HepG2 (cell line): ENCODE data around the gene IL17C. TPM values are rescaled to one million over a fixed set of nuclear protein-coding genes. Genes with fewer than 3 reads are reported as not detected.
A peak's percentile ranks its signal among the peaks of the same experiment; 100 is the strongest.

Experiments
- BRCA1 ChIP-seq: sonication (generic); formaldehyde crosslinking; IDR thresholded peaks from 2 replicates; pipeline ENCODE4 v1.4.0; 2020; ENCODE audit warnings: missing genetic modification reagents
- GATAD1 ChIP-seq: IDR thresholded peaks from 2 replicates; pipeline ENCODE4 v1.6.1; 2016; ENCODE audit warnings: missing genetic modification reagents, missing compliant biosample characterization
- JUN ChIP-seq: sonication (generic); formaldehyde crosslinking; IDR thresholded peaks from 2 replicates; pipeline ENCODE4 v1.4.0; 2020; ENCODE audit warnings: mild to moderate bottlenecking, missing genetic modification reagents
- MAFG ChIP-seq: sonication (generic); formaldehyde crosslinking; IDR thresholded peaks from 2 replicates; pipeline ENCODE4 v1.5.1; 2020; ENCODE audit warnings: mild to moderate bottlenecking, missing genetic modification reagents
- MATR3 ChIP-seq: sonication (generic); formaldehyde crosslinking; IDR thresholded peaks from 2 replicates; pipeline ENCODE4 v1.4.0; 2020; ENCODE audit warnings: missing genetic modification reagents
- MEF2D ChIP-seq: sonication (generic); formaldehyde crosslinking; IDR thresholded peaks from 2 replicates; pipeline ENCODE4 v1.5.1; 2020; ENCODE audit warnings: mild to moderate bottlenecking, missing genetic modification reagents
- NONO ChIP-seq, 2 experiments: fragments of 450-650 bp in 1 of 2; sonication (generic) in 1 of 2; formaldehyde crosslinking in 1 of 2; IDR thresholded peaks in 1 of 2; conservative IDR thresholded peaks in 1 of 2; 2 replicates each; pipeline versions ENCODE4 v1.6.1 to v1.8.0; 2017 to 2022; ENCODE audit warnings: mild to moderate bottlenecking in 1 of 2, missing genetic modification reagents in 1 of 2, moderate library complexity in 1 of 2
- REL ChIP-seq: sonication (generic); formaldehyde crosslinking; conservative IDR thresholded peaks from 2 replicates; pipeline ENCODE4 v1.8.0; 2022; ENCODE audit warnings: mild to moderate bottlenecking, missing genetic modification reagents, moderate library complexity
- SIN3A ChIP-seq: IDR thresholded peaks from 2 replicates; pipeline ENCODE4 v1.6.1; 2011; ENCODE audit warnings: low read depth, mild to moderate bottlenecking, control low read depth, low read length, borderline replicate concordance
- SIN3B ChIP-seq: fragments of 150-350 bp; IDR thresholded peaks from 2 replicates; pipeline ENCODE4 v1.6.1; 2014; ENCODE audit warnings: low read length
- SMAD9 ChIP-seq: sonication (generic); formaldehyde crosslinking; IDR thresholded peaks from 2 replicates; pipeline ENCODE4 v1.5.1; 2020; ENCODE audit warnings: mild to moderate bottlenecking, missing genetic modification reagents
- TCF7L2 ChIP-seq: IDR thresholded peaks from 2 replicates; pipeline ENCODE4 v1.6.1; 2011; ENCODE audit warnings: mild to moderate bottlenecking, low read depth, low read length, moderate library complexity
- ZEB1 ChIP-seq: IDR thresholded peaks from 2 replicates; pipeline ENCODE4 v1.6.1; 2012; ENCODE audit warnings: mild to moderate bottlenecking, low read depth, inconsistent platforms; ENCODE audit not compliant: insufficient replicate concordance
- ZKSCAN8 ChIP-seq: IDR thresholded peaks from 2 replicates; pipeline ENCODE4 v1.6.1; 2016; ENCODE audit warnings: borderline replicate concordance, missing genetic modification reagents, missing compliant biosample characterization
- ZNF160 ChIP-seq: sonication (generic); formaldehyde crosslinking; IDR thresholded peaks from 2 replicates; pipeline ENCODE4 v1.8.0; 2022; ENCODE audit warnings: mild to moderate bottlenecking, inconsistent platforms, missing genetic modification reagents
- ZNF260 ChIP-seq: sonication (generic); formaldehyde crosslinking; IDR thresholded peaks from 2 replicates; pipeline ENCODE4 v1.4.0; 2020; ENCODE audit warnings: missing genetic modification reagents, low read depth, mild to moderate bottlenecking, borderline replicate concordance
- ZNF296 ChIP-seq: sonication (generic); formaldehyde crosslinking; conservative IDR thresholded peaks from 2 replicates; pipeline ENCODE4 v1.5.0; 2020; ENCODE audit warnings: mild to moderate bottlenecking, missing genetic modification reagents
- ZNF337 ChIP-seq: sonication (generic); formaldehyde crosslinking; IDR thresholded peaks from 2 replicates; pipeline ENCODE4 v1.5.1; 2020; ENCODE audit warnings: missing genetic modification reagents, low read depth, mild to moderate bottlenecking, borderline replicate concordance
- ZNF430 ChIP-seq: sonication (generic); formaldehyde crosslinking; IDR thresholded peaks from 2 replicates; pipeline ENCODE4 v1.9.0; 2021; ENCODE audit warnings: mild to moderate bottlenecking, missing genetic modification reagents
- ZNF432 ChIP-seq: sonication (generic); formaldehyde crosslinking; IDR thresholded peaks from 2 replicates; pipeline ENCODE4 v1.5.0; 2020; ENCODE audit warnings: missing genetic modification reagents, mild to moderate bottlenecking, borderline replicate concordance
- ZNF678 ChIP-seq: sonication (generic); formaldehyde crosslinking; IDR thresholded peaks from 2 replicates; pipeline ENCODE4 v1.4.0; 2020; ENCODE audit warnings: mild to moderate bottlenecking, missing genetic modification reagents
- ZSCAN20 ChIP-seq: sonication (generic); formaldehyde crosslinking; IDR thresholded peaks from 2 replicates; pipeline ENCODE4 v1.4.0; 2020; ENCODE audit warnings: missing genetic modification reagents, mild to moderate bottlenecking, borderline replicate concordance
- ZSCAN25 ChIP-seq: sonication (generic); formaldehyde crosslinking; IDR thresholded peaks from 2 replicates; pipeline ENCODE4 v1.8.0; 2022; ENCODE audit warnings: mild to moderate bottlenecking, missing genetic modification reagents
- ZSCAN30 ChIP-seq: sonication (generic); formaldehyde crosslinking; IDR thresholded peaks from 2 replicates; pipeline ENCODE4 v1.5.0; 2020; ENCODE audit warnings: mild to moderate bottlenecking, missing genetic modification reagents
- polyA plus RNA-seq, 8 experiments: library from polyadenylated mRNA; depleted of rRNA in 3 of 8; stranded (reverse) in 7 of 8; unstranded in 1 of 8; fragments of >200 nt; fragmentation: Illumina TruSeq in 4 of 8; extraction: Trizol in 4 of 8; gene quantifications; 2 replicates each; pipeline versions ENCODE4 v1.2.1 to v1.2.3, GENCODE V29; 2011 to 2016; ENCODE audit warnings: low read depth in 4 of 8, missing spikeins in 1 of 8, mixed read lengths in 1 of 8; ENCODE audit not compliant: insufficient read depth in 1 of 8
- total RNA-seq, 5 experiments: library from RNA; depleted of rRNA; stranded (reverse); fragments of >200 nt; fragmentation: Illumina TruSeq; extraction: Trizol; gene quantifications; 2 replicates each; pipeline ENCODE4 v1.2.3, GENCODE V29; 2016; ENCODE audit warnings: low read depth in 1 of 5
- TF ChIP-seq, protein P1 (sequence below): sonication (generic); formaldehyde crosslinking; IDR thresholded peaks from 2 replicates; pipeline ENCODE4 v1.8.0; 2022; ENCODE audit warnings: missing genetic modification reagents, mild to moderate bottlenecking, inconsistent platforms, borderline replicate concordance
- TF ChIP-seq, protein P2 (sequence below): IDR thresholded peaks from 2 replicates; pipeline ENCODE4 v1.6.1; 2016; ENCODE audit warnings: missing genetic modification reagents, missing compliant biosample characterization
- TF ChIP-seq, protein P3 (sequence below): sonication (generic); formaldehyde crosslinking; IDR thresholded peaks from 2 replicates; pipeline ENCODE4 v1.4.0; 2020; ENCODE audit warnings: low read depth, missing genetic modification reagents

IL17C gene
- total and polyA plus RNA-seq, 2 of the 13 experiments (the other 11 are each of a cell fraction or from before 2014, with no cell fraction given): not detected

DNA sequence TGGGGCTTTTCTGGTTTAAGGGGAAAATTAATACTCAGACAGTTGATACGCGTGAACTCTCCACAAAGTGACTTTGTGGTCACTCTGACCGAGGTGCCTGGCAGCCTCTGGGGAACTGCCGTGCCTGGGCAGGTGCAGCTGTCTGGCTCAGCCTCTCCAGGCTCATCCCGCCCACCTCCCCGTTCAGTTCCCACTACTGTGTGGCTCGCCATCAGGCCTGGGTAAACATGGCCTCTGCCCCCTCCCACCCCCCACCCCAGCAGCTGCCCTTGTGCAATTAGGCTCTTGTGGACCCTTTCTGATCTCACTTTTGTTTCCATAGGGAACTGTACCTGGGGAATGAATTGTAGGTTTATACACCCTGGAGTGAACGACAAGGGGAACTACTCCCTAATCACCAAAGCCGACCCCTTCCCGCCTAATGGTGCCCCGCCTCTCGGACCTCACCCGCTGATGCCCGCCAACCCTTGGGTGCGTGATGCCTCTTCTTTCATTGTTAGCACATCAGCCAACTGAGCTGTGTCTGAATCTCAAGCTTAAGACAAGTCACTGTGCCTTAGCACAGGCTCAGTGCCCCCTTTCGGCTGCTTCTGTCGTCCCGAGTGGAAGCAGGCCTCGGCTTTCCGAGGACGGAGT lies 40.4 kb upstream of the IL17C start (continued):
- TF ChIP-seq, protein P1, sequence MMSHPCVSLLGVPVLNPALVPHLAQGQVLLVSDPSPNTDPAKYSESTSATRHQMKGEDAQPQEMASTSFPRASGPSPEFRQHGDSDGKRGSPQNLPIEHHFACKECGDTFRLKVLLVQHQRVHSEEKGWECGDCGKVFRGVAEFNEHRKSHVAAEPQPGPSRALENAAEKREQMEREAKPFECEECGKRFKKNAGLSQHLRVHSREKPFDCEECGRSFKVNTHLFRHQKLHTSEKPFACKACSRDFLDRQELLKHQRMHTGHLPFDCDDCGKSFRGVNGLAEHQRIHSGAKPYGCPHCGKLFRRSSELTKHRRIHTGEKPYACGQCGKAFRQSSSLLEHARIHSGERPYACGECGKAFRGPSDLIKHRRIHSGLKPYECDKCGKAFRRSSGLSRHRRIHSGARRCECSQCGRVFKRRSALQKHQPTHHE: no peak
- TF ChIP-seq ZSCAN20 (CRISPR knock-in tag): no peak
- no peak for TF ChIP-seq ZSCAN30 (CRISPR knock-in tag)
- 0 out of 2 replicates have a peak, but pooled peaks have one; percentile 48 for TF ChIP-seq MEF2D (CRISPR knock-in tag)
- no peak for TF ChIP-seq NONO (IDR thresholded peaks at IDR 0.05)
- no peak for TF ChIP-seq NONO (CRISPR knock-in tag; conservative IDR thresholded peaks at IDR 0.05)
- TF ChIP-seq ZNF432 (CRISPR knock-in tag): no peak
- no peak for TF ChIP-seq ZSCAN25 (CRISPR knock-in tag)
- TF ChIP-seq ZKSCAN8 (CRISPR knock-in tag): peak; percentile 58; the same call in 1 of the 2 replicates
- TF ChIP-seq, protein P2, sequence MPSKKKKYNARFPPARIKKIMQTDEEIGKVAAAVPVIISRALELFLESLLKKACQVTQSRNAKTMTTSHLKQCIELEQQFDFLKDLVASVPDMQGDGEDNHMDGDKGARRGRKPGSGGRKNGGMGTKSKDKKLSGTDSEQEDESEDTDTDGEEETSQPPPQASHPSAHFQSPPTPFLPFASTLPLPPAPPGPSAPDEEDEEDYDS (CRISPR knock-in tag): no peak
- no peak for TF ChIP-seq SIN3B
- TF ChIP-seq ZNF296 (CRISPR knock-in tag): no peak
- TF ChIP-seq ZNF260 (CRISPR knock-in tag): no peak
- no peak for TF ChIP-seq BRCA1
- TF ChIP-seq SMAD9 (CRISPR knock-in tag): no peak
- TF ChIP-seq SIN3A: peak; percentile 28; the same call in 1 of the 2 replicates
- peak; percentile 69; the same call in 1 of the 2 replicates for TF ChIP-seq ZNF160 (CRISPR knock-in tag)
- TF ChIP-seq, protein P3, sequence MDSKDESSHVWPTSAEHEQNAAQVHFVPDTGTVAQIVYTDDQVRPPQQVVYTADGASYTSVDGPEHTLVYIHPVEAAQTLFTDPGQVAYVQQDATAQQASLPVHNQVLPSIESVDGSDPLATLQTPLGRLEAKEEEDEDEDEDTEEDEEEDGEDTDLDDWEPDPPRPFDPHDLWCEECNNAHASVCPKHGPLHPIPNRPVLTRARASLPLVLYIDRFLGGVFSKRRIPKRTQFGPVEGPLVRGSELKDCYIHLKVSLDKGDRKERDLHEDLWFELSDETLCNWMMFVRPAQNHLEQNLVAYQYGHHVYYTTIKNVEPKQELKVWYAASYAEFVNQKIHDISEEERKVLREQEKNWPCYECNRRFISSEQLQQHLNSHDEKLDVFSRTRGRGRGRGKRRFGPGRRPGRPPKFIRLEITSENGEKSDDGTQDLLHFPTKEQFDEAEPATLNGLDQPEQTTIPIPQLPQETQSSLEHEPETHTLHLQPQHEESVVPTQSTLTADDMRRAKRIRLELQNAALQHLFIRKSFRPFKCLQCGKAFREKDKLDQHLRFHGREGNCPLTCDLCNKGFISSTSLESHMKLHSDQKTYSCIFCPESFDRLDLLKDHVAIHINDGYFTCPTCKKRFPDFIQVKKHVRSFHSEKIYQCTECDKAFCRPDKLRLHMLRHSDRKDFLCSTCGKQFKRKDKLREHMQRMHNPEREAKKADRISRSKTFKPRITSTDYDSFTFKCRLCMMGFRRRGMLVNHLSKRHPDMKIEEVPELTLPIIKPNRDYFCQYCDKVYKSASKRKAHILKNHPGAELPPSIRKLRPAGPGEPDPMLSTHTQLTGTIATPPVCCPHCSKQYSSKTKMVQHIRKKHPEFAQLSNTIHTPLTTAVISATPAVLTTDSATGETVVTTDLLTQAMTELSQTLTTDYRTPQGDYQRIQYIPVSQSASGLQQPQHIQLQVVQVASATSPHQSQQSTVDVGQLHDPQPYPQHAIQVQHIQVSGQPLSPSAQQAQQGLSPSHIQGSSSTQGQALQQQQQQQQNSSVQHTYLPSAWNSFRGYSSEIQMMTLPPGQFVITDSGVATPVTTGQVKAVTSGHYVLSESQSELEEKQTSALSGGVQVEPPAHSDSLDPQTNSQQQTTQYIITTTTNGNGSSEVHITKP: no peak
- TF ChIP-seq ZNF430 (CRISPR knock-in tag): no peak
- no peak for TF ChIP-seq ZNF678 (CRISPR knock-in tag)
- no peak for TF ChIP-seq MATR3 (CRISPR knock-in tag)
- TF ChIP-seq ZNF337 (CRISPR knock-in tag): no peak
- TF ChIP-seq GATAD1 (CRISPR knock-in tag): no peak
- no peak for TF ChIP-seq ZEB1
- TF ChIP-seq JUN: 0 out of 2 replicates have a peak, but pooled peaks have one; percentile 29
- TF ChIP-seq MAFG (CRISPR knock-in tag): no peak
- TF ChIP-seq TCF7L2: no peak
- TF ChIP-seq REL (CRISPR knock-in tag): no peak
